ENCODE results near the gene CNNM4. TPM values are rescaled to one million over a fixed set of nuclear protein-coding genes. Genes with fewer than 3 reads are reported as not detected.

CNNM4 gene
- total and polyA plus RNA-seq, 2 of the 4 experiments (the other 2 are of a cell fraction) = 2.0 to 4.1 TPM

DNA sequence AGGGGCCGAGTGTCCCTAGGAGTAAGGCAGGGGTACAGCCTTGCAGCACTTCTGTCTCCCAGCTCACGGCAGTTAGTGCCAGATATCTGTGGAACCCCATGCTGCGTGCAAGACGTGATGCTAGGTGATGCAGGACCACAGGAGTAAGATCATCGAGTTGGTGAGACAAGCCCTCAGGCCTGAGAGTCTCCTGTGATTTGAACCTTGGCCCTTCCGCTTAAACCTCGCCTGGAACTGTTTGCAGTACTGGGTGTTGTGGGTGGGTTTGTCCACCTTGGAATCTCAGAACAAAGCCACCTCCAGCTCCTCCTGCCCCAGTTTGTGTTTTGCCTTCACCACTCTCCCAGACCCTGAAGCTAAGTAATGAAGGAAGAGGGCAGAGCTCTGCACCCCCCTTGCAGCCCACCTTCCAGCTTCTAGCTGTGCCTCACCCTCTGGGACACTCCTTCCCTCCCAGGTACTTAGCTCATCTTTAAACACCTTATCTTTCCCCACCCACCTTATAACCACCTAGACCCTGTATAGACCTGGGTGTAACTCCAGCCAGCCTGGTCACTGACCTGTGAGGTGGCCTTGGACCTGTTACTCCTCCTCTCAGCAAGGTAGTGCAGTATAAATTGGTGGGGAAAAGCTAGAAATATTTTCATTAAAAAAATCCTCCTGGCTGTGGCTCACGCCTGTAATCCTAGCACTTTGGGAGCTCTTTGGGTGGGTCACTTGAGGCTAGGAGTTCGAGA lies 6.6 kb downstream of the CNNM4 start (continued):
- TF ChIP-seq CEBPB (IDR thresholded peaks at IDR 0.05; ENCODE audit: low read depth, low read length) = no peak

DNA sequence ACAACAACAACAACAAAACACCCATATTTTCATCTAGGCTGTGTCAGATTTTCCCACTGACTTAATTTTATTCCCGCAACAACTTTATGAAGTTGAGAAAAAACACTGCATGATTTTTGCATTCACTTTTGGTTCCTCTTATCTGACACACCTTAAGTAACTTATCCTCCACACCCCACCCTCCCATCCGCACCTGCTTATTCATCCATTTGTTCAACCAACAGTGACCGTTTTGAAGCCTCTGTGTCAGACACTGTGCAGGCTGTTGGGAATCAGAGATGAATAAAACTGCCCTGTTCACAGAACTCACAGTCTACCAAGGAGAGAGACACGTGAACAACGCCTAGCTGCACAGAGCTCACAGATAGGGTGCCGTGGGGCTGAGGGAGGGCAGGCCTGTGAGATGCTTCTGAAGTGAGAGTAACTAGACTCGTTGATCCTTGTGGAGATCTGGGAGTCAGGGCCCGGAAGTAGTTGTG lies 7.4 kb downstream of the CNNM4 start:
- BruUV-seq (replicated peaks) = no TSS peak
- dilution Hi-C loops (cut with HindIII; ENCODE audit: low sequenced_read_pairs, unreplicated experiment) = no loop called here

More for the DNA sequence above, 7.4 kb downstream of the CNNM4 start:
- Histone ChIP-seq H3K23ac (ENCODE audit: low read depth, low read length) (no peak overlapping the region), H4K20me1 (ENCODE audit: insufficient read depth, low read length) (no peaks in the 10 kb centered on the region; the same call in 1 of the 2 replicates), H3K18ac (ENCODE audit: low read depth, low read length) (no peak overlapping the region), H3K9me1 (ENCODE audit: insufficient read depth, low read length) (peaks cover 13% of the 10 kb centered on the region; the same call in 1 of the 2 replicates), H4K5ac (ENCODE audit: low read depth, low read length) (no peak overlapping the region), H3K4me1 (ENCODE audit: control insufficient read depth, insufficient read depth, low read length) (peaks cover 6% of the 10 kb centered on the region; the same call in 1 of the 2 replicates), H3K27me3 (ENCODE audit: control insufficient read depth, insufficient read depth, low read length) (no peaks in the 10 kb centered on the region), H2AK5ac (ENCODE audit: low read depth, low read length) (no peak overlapping the region), H3K4me3 (ENCODE audit: insufficient read depth, low read depth, low read length) (no peak overlapping the region), H4K91ac (ENCODE audit: insufficient read depth, low read depth, low read length) (no peak overlapping the region), H4K8ac (ENCODE audit: low read depth in 2 of 2, low read length in 2 of 2) (no peak overlapping the region), H2BK120ac (ENCODE audit: low read depth, low read length) (no peak overlapping the region), H3K4ac (ENCODE audit: low read depth, low read length) (no peak overlapping the region), H3K4me2 (ENCODE audit: low read depth, low read length) (no peak overlapping the region), H3K9me3 (ENCODE audit: control insufficient read depth, insufficient read depth, low read length) (no peaks in the 10 kb centered on the region), H3K79me1 (ENCODE audit: low read depth in 1 of 2, low read length in 2 of 2) (peaks cover 4 to 12% of the 10 kb centered on the region in 2 experiments; a peak in 1 of 4 replicates), H2BK15ac (ENCODE audit: low read depth, low read length) (no peak overlapping the region), H2BK20ac (ENCODE audit: low read depth, low read length) (no peak overlapping the region), H3K27ac (ENCODE audit: insufficient read depth, low read length) (no peak overlapping the region), H3K56ac (ENCODE audit: extremely low read depth, insufficient read depth, low read length) (no peak overlapping the region), H2AK9ac (replicated peaks; ENCODE audit: low read depth, low read length, poor library complexity) (no peak overlapping the region), H2BK5ac (ENCODE audit: low read depth, low read length, poor library complexity, severe bottlenecking) (no peak overlapping the region), H3K9ac (ENCODE audit: low read depth, low read length) (no peak overlapping the region), H2AFZ (replicated peaks; ENCODE audit: low read length, poor library complexity) (peak overlapping the region; percentile 67), H3K14ac (replicated peaks; ENCODE audit: low read depth, low read length) (no peak overlapping the region), H3K36me3 (ENCODE audit: control insufficient read depth, insufficient read depth, low read length) (no peaks in the 10 kb centered on the region)
- TF ChIP-seq, protein P1, sequence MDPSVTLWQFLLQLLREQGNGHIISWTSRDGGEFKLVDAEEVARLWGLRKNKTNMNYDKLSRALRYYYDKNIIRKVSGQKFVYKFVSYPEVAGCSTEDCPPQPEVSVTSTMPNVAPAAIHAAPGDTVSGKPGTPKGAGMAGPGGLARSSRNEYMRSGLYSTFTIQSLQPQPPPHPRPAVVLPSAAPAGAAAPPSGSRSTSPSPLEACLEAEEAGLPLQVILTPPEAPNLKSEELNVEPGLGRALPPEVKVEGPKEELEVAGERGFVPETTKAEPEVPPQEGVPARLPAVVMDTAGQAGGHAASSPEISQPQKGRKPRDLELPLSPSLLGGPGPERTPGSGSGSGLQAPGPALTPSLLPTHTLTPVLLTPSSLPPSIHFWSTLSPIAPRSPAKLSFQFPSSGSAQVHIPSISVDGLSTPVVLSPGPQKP (IDR thresholded peaks at IDR 0.05; ENCODE audit: borderline replicate concordance, low read depth, low read length) = no peak
- no peak for TF ChIP-seq CEBPB (IDR thresholded peaks at IDR 0.05; ENCODE audit: low read depth, low read length)
- no peak for TF ChIP-seq MAZ (IDR thresholded peaks at IDR 0.05; ENCODE audit: borderline replicate concordance, low read depth, low read length)
- no peak for TF ChIP-seq MXI1 (IDR thresholded peaks at IDR 0.05; ENCODE audit: borderline replicate concordance, low read depth, low read length)
- TF ChIP-seq POLR2A (IDR thresholded peaks at IDR 0.05; ENCODE audit: low read depth, low read length) = no peak
- TF ChIP-seq RAD21 (IDR thresholded peaks at IDR 0.05; ENCODE audit: low read length) = no peak
- TF ChIP-seq BHLHE40 (IDR thresholded peaks at IDR 0.05; ENCODE audit: low read depth, low read length) = no peak
- no peak for TF ChIP-seq NFE2L2 (IDR thresholded peaks at IDR 0.05; ENCODE audit: low read depth, low read length)
- TF ChIP-seq FOS (IDR thresholded peaks at IDR 0.05; ENCODE audit: low read depth, low read length) = no peak
- ATAC-seq (ENCODE audit: low read depth) (no peak), DNase-seq (no peak)
- CTCF ChIA-PET = no interaction called here
- intact Hi-C loops (cut with micrococcal nuclease) (no loop called here), in situ Hi-C loops (cut with MboI; ENCODE audit: low sequenced_read_pairs) (no loop called here)
- 72% methylated on average over 4 of the region's 8 CpGs; no CpG with 5 or more reads in 1 of the 2 experiments for WGBS, 2 experiments (ENCODE audit: extremely low coverage in 2 of 2, insufficient read length in 1 of 2)
- POLR2A ChIA-PET (ENCODE audit: unreplicated experiment) = no interaction called here
